DND-41 (cell line): ENCODE measurements around the gene DOCK7.

Experiments used
- EZH2 ChIP-seq: IDR thresholded peaks from 3 replicates; pipeline ENCODE4 v1.6.1; 2012; ENCODE audit warnings: borderline replicate concordance, low read depth, mild to moderate bottlenecking, moderate library complexity, low read length, inconsistent platforms; ENCODE audit not compliant: severe bottlenecking
- TF ChIP-seq, protein P1 (sequence below): IDR thresholded peaks from 2 replicates; pipeline ENCODE4 v1.5.1; 2012; ENCODE audit warnings: borderline replicate concordance, low read length, moderate library complexity, mild to moderate bottlenecking; ENCODE audit not compliant: poor library complexity, severe bottlenecking; ENCODE audit errors: extremely low read depth

DNA sequence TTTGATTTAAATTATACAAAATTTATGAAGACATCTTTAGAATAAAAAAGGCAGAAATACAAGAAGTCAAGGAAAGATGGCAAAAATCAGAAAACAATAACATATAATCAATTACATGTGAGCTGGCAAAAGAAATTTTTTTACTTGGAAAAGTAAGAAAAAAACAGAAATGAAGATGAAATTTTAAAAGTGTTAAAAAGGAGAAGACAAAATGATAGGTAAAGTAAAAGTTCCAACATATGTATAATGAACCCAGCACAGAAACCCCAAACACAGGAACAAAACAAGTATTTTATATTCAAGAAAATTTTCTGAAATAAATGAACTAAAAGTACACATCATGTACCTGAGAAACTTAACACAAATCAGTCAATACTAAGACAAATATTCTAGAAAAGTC is 188.0 kb downstream of the DOCK7 start:
- TF ChIP-seq, protein P1, sequence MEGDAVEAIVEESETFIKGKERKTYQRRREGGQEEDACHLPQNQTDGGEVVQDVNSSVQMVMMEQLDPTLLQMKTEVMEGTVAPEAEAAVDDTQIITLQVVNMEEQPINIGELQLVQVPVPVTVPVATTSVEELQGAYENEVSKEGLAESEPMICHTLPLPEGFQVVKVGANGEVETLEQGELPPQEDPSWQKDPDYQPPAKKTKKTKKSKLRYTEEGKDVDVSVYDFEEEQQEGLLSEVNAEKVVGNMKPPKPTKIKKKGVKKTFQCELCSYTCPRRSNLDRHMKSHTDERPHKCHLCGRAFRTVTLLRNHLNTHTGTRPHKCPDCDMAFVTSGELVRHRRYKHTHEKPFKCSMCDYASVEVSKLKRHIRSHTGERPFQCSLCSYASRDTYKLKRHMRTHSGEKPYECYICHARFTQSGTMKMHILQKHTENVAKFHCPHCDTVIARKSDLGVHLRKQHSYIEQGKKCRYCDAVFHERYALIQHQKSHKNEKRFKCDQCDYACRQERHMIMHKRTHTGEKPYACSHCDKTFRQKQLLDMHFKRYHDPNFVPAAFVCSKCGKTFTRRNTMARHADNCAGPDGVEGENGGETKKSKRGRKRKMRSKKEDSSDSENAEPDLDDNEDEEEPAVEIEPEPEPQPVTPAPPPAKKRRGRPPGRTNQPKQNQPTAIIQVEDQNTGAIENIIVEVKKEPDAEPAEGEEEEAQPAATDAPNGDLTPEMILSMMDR = no peak
- no peak for TF ChIP-seq EZH2
